Peyer's patch (tissue), 4 donors: ENCODE data around the gene CGA.

ENCODE experiments used
- POLR2A ChIP-seq, 2 donors: fragments of 450-650 bp; IDR thresholded peaks; one replicate each; pipeline ENCODE4 v1.5.1; 2017; ENCODE audit warnings: antibody characterized with exemption in 2 of 2, mild to moderate bottlenecking in 2 of 2, moderate library complexity in 2 of 2
- TF ChIP-seq, protein P1 (sequence below), 6 experiments: fragments of 450-650 bp in 4 of 6; fragments of 200-600 bp in 2 of 6; sonication (generic) in 1 of 6; IDR thresholded peaks; one replicate each; pipeline ENCODE4 v1.5.1; 2017 to 2019; ENCODE audit warnings: antibody characterized with exemption in 6 of 6, mild to moderate bottlenecking in 3 of 6, moderate library complexity in 1 of 6

DNA sequence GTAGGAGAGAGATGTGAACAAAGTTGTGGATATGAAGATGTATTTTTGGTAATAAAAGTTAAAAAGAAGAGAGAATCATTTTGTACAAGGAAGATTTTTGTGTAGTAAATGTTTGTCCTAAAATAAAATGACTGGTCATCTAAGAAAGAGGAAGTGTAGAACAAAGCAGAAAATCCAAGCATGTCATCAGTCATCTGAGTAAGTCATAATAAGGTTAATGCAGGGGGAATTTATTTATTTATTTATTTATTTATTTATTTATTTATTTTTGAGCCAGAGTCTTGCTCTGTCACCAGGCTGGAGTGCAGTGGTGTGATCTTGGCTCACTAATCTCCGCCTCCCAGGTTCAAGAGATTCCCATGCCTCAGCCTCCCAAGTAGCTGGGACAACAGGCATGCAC is 15.7 kb upstream of the CGA start:
- no peak for TF ChIP-seq POLR2A (IDR thresholded peaks at IDR 0.05)
- TF ChIP-seq, protein P1, sequence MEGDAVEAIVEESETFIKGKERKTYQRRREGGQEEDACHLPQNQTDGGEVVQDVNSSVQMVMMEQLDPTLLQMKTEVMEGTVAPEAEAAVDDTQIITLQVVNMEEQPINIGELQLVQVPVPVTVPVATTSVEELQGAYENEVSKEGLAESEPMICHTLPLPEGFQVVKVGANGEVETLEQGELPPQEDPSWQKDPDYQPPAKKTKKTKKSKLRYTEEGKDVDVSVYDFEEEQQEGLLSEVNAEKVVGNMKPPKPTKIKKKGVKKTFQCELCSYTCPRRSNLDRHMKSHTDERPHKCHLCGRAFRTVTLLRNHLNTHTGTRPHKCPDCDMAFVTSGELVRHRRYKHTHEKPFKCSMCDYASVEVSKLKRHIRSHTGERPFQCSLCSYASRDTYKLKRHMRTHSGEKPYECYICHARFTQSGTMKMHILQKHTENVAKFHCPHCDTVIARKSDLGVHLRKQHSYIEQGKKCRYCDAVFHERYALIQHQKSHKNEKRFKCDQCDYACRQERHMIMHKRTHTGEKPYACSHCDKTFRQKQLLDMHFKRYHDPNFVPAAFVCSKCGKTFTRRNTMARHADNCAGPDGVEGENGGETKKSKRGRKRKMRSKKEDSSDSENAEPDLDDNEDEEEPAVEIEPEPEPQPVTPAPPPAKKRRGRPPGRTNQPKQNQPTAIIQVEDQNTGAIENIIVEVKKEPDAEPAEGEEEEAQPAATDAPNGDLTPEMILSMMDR (IDR thresholded peaks at IDR 0.05): no peak
